GM20000 (cell line): ENCODE data around the gene C3orf33.

Experiments
- DNase-seq: peaks from one replicate; pipeline ENCODE4 v3.0.0; 2012; ENCODE audit warnings: low spot score
- TF ChIP-seq, protein P1 (sequence below): IDR thresholded peaks from 2 replicates; pipeline ENCODE4 v1.5.1; 2012; ENCODE audit warnings: mild to moderate bottlenecking, control low read depth; ENCODE audit errors: extremely low read depth, missing control alignments

Gene C3orf33

DNA sequence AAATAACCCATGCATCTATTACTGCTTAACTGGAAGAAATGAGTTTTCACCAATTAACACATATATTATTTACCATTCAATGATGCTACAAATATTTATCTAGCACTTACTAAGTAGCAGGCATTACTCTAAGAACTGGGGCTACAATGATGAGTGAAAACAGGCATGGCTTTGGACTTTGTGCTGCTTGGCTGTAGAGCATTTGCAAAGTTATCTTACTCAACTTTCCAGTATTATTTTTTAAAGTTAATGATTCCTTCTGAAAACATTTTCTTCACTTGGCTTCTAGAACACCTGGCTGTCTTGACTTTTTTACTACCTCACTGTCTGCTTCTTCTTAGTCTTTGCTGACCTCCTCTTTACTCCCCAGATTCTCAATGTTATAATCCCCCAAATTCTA is 1.8 kb downstream of the C3orf33 start:
- DNase-seq = no peak
- TF ChIP-seq, protein P1, sequence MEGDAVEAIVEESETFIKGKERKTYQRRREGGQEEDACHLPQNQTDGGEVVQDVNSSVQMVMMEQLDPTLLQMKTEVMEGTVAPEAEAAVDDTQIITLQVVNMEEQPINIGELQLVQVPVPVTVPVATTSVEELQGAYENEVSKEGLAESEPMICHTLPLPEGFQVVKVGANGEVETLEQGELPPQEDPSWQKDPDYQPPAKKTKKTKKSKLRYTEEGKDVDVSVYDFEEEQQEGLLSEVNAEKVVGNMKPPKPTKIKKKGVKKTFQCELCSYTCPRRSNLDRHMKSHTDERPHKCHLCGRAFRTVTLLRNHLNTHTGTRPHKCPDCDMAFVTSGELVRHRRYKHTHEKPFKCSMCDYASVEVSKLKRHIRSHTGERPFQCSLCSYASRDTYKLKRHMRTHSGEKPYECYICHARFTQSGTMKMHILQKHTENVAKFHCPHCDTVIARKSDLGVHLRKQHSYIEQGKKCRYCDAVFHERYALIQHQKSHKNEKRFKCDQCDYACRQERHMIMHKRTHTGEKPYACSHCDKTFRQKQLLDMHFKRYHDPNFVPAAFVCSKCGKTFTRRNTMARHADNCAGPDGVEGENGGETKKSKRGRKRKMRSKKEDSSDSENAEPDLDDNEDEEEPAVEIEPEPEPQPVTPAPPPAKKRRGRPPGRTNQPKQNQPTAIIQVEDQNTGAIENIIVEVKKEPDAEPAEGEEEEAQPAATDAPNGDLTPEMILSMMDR = no peak

DNA sequence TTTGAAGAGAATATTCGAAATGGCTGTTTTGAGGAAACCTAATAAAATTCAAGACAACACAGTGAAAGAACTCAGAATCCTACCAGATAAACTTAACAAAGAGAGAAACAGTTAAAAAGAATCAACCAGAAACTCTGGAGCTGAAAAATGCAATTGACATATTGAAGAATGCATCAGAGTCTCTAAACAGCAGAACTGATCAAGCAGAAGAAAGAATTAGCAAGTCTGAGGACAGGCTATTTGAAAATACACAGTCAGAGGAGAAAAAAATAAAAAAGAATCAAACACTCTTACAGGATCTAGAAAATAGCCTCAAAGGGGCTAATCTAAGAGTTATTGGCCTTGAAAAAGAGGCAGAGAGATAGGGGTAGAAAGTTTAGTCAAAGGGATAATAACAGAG is 13.5 kb downstream of the C3orf33 start:
- TF ChIP-seq, protein P1 = no peak
- no peak for DNase-seq

DNA sequence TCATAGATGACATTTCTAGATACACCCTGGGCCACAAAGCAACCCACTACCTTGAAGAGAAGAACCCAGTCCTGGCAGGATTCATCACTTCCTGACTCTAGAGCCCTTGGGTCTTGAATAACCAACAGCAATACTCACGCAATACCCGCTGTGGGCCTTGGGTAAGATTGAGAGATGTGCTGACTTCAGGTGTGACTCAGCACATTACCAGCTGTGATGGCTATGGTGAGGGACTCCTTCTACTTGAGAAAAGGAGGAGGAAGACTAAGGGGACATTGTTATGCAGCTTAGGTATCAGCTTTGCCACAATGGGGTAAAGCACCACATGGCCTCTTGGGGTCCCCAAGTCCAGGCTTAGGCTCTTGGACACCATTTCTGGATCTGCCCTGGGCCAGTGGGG is 14.9 kb downstream of the C3orf33 start:
- TF ChIP-seq, protein P1 = no peak
- no peak for DNase-seq

DNA sequence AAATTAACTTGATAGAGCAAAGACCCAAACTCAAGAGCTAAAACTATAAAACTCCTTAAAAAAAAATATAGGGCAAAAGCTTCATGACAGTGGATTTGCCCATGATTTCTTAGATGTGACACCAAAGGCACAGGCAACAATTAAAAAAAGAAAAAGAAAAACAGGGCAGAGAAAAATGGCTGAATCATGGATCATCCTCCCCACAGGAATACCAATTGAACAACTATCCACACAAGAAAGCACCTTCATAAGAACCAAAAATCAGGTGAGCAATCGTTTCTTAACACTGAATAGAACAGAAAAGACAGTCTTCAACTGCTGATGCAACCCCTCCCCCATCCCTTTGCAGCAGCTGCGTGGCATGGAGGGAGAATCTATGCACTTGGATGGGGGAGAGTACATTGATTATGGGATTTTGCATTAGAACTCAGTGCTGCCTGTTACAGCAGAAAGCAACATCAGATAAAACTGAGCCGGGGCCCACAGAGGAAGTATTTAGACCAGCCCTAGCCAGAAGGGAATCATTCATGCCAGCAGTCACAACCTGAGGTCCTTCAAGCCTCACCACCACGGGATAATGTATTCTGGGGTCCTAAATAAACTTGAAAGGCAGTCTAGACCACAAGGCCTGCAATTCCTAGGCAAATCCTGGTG is 15.7 kb downstream of the C3orf33 start:
- DNase-seq = no peak
- TF ChIP-seq, protein P1 = no peak

DNA sequence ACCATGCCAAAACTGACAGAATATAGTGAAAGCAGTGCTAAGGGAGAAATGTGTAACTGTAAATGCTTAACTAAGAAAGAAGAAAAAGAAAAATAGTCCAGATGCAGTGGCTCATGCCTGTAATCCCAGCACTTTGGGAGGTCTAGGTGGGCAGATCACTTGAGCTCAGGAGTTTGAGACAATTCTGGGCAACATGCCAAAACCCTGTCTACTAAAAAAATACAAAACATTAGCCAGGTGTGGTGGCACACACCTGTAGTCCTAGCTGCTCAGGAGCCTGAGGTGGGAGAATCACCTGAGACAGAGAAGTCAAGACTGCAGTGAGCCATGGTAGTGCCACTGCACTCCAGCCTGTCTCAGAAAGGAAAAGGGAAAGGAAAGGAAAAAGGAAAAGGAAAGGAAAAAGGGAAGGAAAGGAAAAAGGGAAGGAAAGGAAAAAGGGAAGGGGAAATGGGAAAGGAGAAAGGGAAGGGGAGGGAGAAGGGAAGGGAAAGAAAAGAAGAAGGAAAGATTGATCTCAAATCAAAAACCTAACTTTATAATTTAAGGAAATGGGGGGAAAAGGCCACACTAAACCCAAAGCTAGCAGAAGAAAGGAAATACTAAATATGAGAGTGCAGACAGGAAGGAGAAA is 20.3 kb downstream of the C3orf33 start:
- TF ChIP-seq, protein P1 = no peak
- DNase-seq = no peak

DNA sequence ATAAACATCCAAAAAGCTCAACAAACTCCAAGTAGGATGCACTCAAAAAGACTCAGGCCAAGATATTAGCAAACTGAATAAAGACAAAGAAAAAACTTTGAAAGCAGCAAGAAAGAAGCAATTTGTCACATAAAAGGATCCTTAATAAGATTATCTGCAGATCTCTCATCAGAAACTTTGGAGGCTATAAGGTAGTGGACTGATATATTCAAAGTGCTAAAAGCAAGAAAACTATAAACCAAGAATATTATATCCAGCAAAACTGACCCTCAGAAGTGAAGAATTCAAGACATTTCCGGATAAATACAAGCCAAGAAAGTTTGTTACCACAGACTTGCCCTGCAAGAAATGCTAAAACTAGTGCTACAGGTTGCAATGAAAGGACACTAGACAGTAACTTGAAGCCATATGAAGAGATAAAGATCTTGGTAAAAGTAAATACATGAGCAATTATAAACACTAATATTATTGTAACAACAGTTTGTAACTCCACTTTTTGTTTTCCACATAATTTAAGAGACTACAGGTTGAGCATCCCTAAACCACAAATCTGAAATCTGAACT is 23.6 kb downstream of the C3orf33 start:
- no peak for DNase-seq
- TF ChIP-seq, protein P1 = no peak

DNA sequence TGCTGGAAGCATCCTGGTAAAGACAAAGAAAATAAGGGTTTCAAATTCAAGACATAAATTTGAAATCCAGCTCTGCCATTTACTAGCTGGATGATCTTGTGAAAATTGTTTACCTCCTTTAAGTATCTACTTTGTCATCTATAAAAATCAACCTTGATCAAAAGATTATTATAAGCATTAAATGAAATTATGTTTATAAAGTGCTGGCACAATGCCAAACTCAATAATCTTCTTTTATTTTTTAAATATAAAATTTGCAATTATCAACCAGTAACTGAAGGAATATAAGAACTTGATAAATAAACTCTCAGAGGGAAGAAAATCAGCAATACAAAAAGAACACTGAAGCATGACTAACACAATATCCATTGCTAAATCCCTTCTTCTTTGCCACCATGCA is 25.8 kb downstream of the C3orf33 start:
- DNase-seq = no peak
- TF ChIP-seq, protein P1 = no peak
